Stomach (tissue), 9 donors: ENCODE data around the gene ARHGAP4. TPM values are rescaled to one million over a fixed set of nuclear protein-coding genes. Genes with fewer than 3 reads are reported as not detected.

ENCODE experiments used
- DNase-seq, 2 donors: peaks; one replicate each; pipeline versions ENCODE4 v3.0.0 to v3.0.0-alpha.2; 2013 to 2019
- H3K27ac ChIP-seq, 5 donors: fragments of 200-600 bp in 4 of 5; sonication (generic) in 4 of 5; one replicate each; pipeline ENCODE4 v1.5.1; 2013 to 2019; ENCODE audit warnings: mild to moderate bottlenecking in 1 of 5, moderate library complexity in 1 of 5
- H3K27me3 ChIP-seq, 3 donors: fragments of 200-600 bp; sonication (generic); one replicate each; pipeline ENCODE4 v1.5.1; 2017 to 2019; ENCODE audit warnings: mixed run types in 1 of 3
- H3K36me3 ChIP-seq, 4 donors: fragments of 200-600 bp; sonication (generic); 1 replicate in 3 of 4; 2 replicates in 1 of 4; pipeline ENCODE4 v1.5.1; 2016 to 2019
- H3K4me1 ChIP-seq, 4 donors: fragments of 200-600 bp; sonication (generic); one replicate each; pipeline ENCODE4 v1.5.1; 2016 to 2019
- H3K4me3 ChIP-seq, 4 donors: fragments of 200-600 bp; sonication (generic) in 3 of 4; one replicate each; pipeline ENCODE4 v1.5.1; 2016 to 2019; ENCODE audit warnings: mild to moderate bottlenecking in 1 of 4
- H3K9me3 ChIP-seq, 4 donors: fragments of 200-600 bp; sonication (generic); one replicate each; pipeline ENCODE4 v1.5.1; 2016 to 2019
- CTCF ChIP-seq, 7 experiments: fragments of 450-650 bp in 4 of 7; fragments of 200-600 bp in 3 of 7; sonication (generic) in 3 of 7; IDR thresholded peaks; one replicate each; pipeline ENCODE4 v1.5.1; 2016 to 2019; ENCODE audit warnings: antibody characterized with exemption in 7 of 7, control low read depth in 2 of 7, mild to moderate bottlenecking in 1 of 7
- EP300 ChIP-seq: sonication (generic); formaldehyde crosslinking; IDR thresholded peaks from one replicate; pipeline ENCODE4 v1.6.1; 2017; ENCODE audit warnings: antibody characterized with exemption
- POLR2A ChIP-seq, 4 donors: fragments of 450-650 bp; IDR thresholded peaks; one replicate each; pipeline ENCODE4 v1.6.1; 2016; ENCODE audit warnings: antibody characterized with exemption in 4 of 4, control low read depth in 2 of 4, mild to moderate bottlenecking in 1 of 4, moderate library complexity in 1 of 4
- POLR2AphosphoS5 ChIP-seq, 3 donors: sonication (generic); formaldehyde crosslinking; IDR thresholded peaks; one replicate each; pipeline ENCODE4 v1.6.1; 2016; ENCODE audit warnings: antibody characterized with exemption in 3 of 3
- WGBS, 5 donors: extraction: QIAGEN DNeasy Blood & Tissue Kit in 3 of 5; methylation state at CpG; one replicate each; pipeline versions ENCODE4 v1.1.5 to v1.1.7; 2013 to 2018; 5-methylcytosine and 5-hydroxymethylcytosine counted together
- intact Hi-C: fragments of 100-400 bp; cut with DNase I; formaldehyde crosslinking; loops from one replicate; pipeline ENCODE4 v1.15.1; 2023; ENCODE audit warnings: low total_unique reads
- polyA plus RNA-seq, 3 donors: library from polyadenylated mRNA; stranded (reverse); fragments of 200-250 nt; gene quantifications; one replicate each; pipeline ENCODE4 v1.2.3, GENCODE V29; 2013
- total RNA-seq, 5 donors: library from RNA; depleted of rRNA; stranded (reverse); fragments of >200 nt; gene quantifications; one replicate each; pipeline versions ENCODE4 v1.1.0 to v1.2.3, GENCODE V29; 2014 to 2016
- donor health status: healthy with polysubstance abuse.
- donor health status: Bipolar disorder and iron deficiency.
- donor health status: healthy.

ARHGAP4 gene
- total and polyA plus RNA-seq, 8 donors: 18.5 to 93.9 (median 40.3) TPM

GRCh38 chrX:153934762-153935325 is 8.8 kb upstream of the ARHGAP4 start, which contains the start of gene NAA10:
Gene NAA10 (minus strand): TSS chrX:153935037. CDS start chrX:153934904, 133 bp downstream.
- peak within 1 kb of the TSS; percentile 16 to 86 (median 61) for H3K27ac ChIP-seq
- peaks cover 4 to 30% (median 26%) of the 10 kb centered on the region in 4 donors for H3K36me3 ChIP-seq
- peak within 1 kb of the TSS; percentile 64 to 85 (median 76) for H3K4me3 ChIP-seq
- intact Hi-C loops: no loop called here
- WGBS, 5 donors: 0 to 13% (median 1%) methylated on average over 5 to 56 of the region's 87 CpGs; no CpG with 5 or more reads in 1 of the 5 donors
- H3K4me1 ChIP-seq: peaks cover 0 to 39% (median 21%) of the 10 kb centered on the region in 4 donors
- no peaks in the 10 kb centered on the region for H3K9me3 ChIP-seq
- no peaks in the 10 kb centered on the region for H3K27me3 ChIP-seq
- DNase-seq: peak; percentile 80 to 93
- TF ChIP-seq POLR2A (IDR thresholded peaks at IDR 0.05) (no peak), POLR2AphosphoS5 (IDR thresholded peaks at IDR 0.05) (no peak), EP300 (no peak), CTCF (IDR thresholded peaks at IDR 0.05) (no peak)

- WGBS, 5 donors: 4 to 44% (median 14%) methylated on average over 8 to 33 of the region's 33 CpGs
- Histone ChIP-seq H3K27me3 (no peaks in the 10 kb centered on the region), H3K36me3 (peaks cover 4 to 35% (median 29%) of the 10 kb centered on the region in 4 donors), H3K4me1 (peaks cover 0 to 45% (median 25%) of the 10 kb centered on the region in 4 donors), H3K4me3 (peak overlapping the region; percentile 64 to 85 (median 76)), H3K27ac (peak overlapping the region; percentile 16 to 86 (median 61)), H3K9me3 (no peaks in the 10 kb centered on the region)
- TF ChIP-seq EP300 (no peak), CTCF (IDR thresholded peaks at IDR 0.05) (no peak), POLR2AphosphoS5 (IDR thresholded peaks at IDR 0.05) (no peak), POLR2A (IDR thresholded peaks at IDR 0.05) (no peak)
- intact Hi-C loops: no loop called here
- DNase-seq: no peak
Observed at GRCh38 chrX:153934148-153934761, 8.2 kb upstream of the ARHGAP4 start.

GRCh38 chrX:153933748-153934147 is 7.7 kb upstream of the ARHGAP4 start:
- peaks cover 4 to 36% (median 29%) of the 10 kb centered on the region in 4 donors for H3K36me3 ChIP-seq
- peak overlapping the region in 3 of 5 donors; percentile 61 to 86 (median 77) for H3K27ac ChIP-seq
- DNase-seq: no peak
- H3K27me3 ChIP-seq: no peaks in the 10 kb centered on the region
- peaks cover 0 to 50% (median 30%) of the 10 kb centered on the region in 4 donors for H3K4me1 ChIP-seq
- WGBS, 5 donors: 15 to 52% (median 30%) methylated on average over 7 of the region's 7 CpGs
- H3K9me3 ChIP-seq: no peaks in the 10 kb centered on the region
- TF ChIP-seq CTCF (IDR thresholded peaks at IDR 0.05) (no peak), POLR2AphosphoS5 (IDR thresholded peaks at IDR 0.05) (no peak), POLR2A (IDR thresholded peaks at IDR 0.05) (no peak), EP300 (no peak)
- peak overlapping the region; percentile 64 to 85 (median 76) for H3K4me3 ChIP-seq
- intact Hi-C loops: no loop called here

GRCh38 chrX:153932220-153932915 is 6.3 kb upstream of the ARHGAP4 start:
- H3K4me3 ChIP-seq: no peak overlapping the region
- intact Hi-C loops: no loop called here
- TF ChIP-seq CTCF (IDR thresholded peaks at IDR 0.05) (no peak), POLR2AphosphoS5 (IDR thresholded peaks at IDR 0.05) (no peak), POLR2A (IDR thresholded peaks at IDR 0.05) (no peak)
- no peaks in the 10 kb centered on the region for H3K9me3 ChIP-seq
- H3K27ac ChIP-seq: no peak overlapping the region
- no peaks in the 10 kb centered on the region for H3K27me3 ChIP-seq
- peaks cover 4 to 36% (median 29%) of the 10 kb centered on the region in 4 donors for H3K36me3 ChIP-seq
- no peak for DNase-seq
- WGBS, 5 donors: 83 to 93% (median 91%) methylated on average over 13 of the region's 13 CpGs
- H3K4me1 ChIP-seq: peaks cover 0 to 56% (median 41%) of the 10 kb centered on the region in 4 donors
